Testis (tissue), 3 donors: ENCODE data around the gene WAPL. TPM values are rescaled to one million over a fixed set of nuclear protein-coding genes. Genes with fewer than 3 reads are reported as not detected.

Experiments
- DNase-seq: peaks from one replicate; pipeline ENCODE4 v3.0.0-alpha.2; 2019
- H3K27ac ChIP-seq, 2 donors: fragments of 200-600 bp; sonication (generic); one replicate each; pipeline ENCODE4 v1.5.1; 2019
- H3K27me3 ChIP-seq: fragments of 200-600 bp; sonication (generic); one replicate; pipeline ENCODE4 v1.5.1; 2019
- H3K36me3 ChIP-seq: fragments of 200-600 bp; sonication (generic); one replicate; pipeline ENCODE4 v1.5.1; 2017; ENCODE audit warnings: low read depth; ENCODE audit errors: missing control alignments
- H3K4me1 ChIP-seq: fragments of 200-600 bp; sonication (generic); one replicate; pipeline ENCODE4 v1.5.1; 2019
- H3K4me3 ChIP-seq, 2 donors: fragments of 200-600 bp; sonication (generic); one replicate each; pipeline ENCODE4 v1.5.1; 2017 to 2019
- H3K9me3 ChIP-seq: fragments of 200-600 bp; sonication (generic); one replicate; pipeline ENCODE4 v1.5.1; 2017
- POLR2A ChIP-seq: fragments of 450-650 bp; IDR thresholded peaks from one replicate; pipeline ENCODE4 v1.6.1; 2017; ENCODE audit warnings: antibody characterized with exemption, mild to moderate bottlenecking, moderate library complexity
- WGBS, 2 donors: methylation state at CpG; one replicate each; pipeline ENCODE4 v1.1.5; 2018; 5-methylcytosine and 5-hydroxymethylcytosine counted together
- intact Hi-C: fragments of 100-400 bp; cut with DNase I; formaldehyde crosslinking; loops from one replicate; pipeline ENCODE4 v1.15.1; 2023; ENCODE audit warnings: low total_unique reads
- polyA plus RNA-seq: library from polyadenylated mRNA; stranded (reverse); fragments of 350-450 nt; fragmentation: Illumina TruSeq; extraction: RNeasy Lipid Tissue Mini Kit (QIAGEN cat#74804); gene quantifications from one replicate; pipeline ENCODE4 v1.2.3, GENCODE V29; 2014; ENCODE audit warnings: low read depth, low replicate concordance; ENCODE audit not compliant: insufficient read depth
- total RNA-seq, 2 donors: library from RNA; depleted of rRNA; stranded (reverse); fragments of >200 nt; gene quantifications; one replicate each; pipeline ENCODE4 v1.2.3, GENCODE V29; 2016
- TF ChIP-seq, protein P1 (sequence below), 3 experiments: fragments of 450-650 bp in 2 of 3; fragments of 200-600 bp in 1 of 3; sonication (generic) in 1 of 3; IDR thresholded peaks; one replicate each; pipeline ENCODE4 v1.5.1; 2016 to 2019; ENCODE audit warnings: antibody characterized with exemption in 3 of 3, mild to moderate bottlenecking in 2 of 3, moderate library complexity in 1 of 3

Gene WAPL
- total and polyA plus RNA-seq, 3 donors from 2014 or later, result 65.7 to 89.8 (median 80.8) TPM

DNA sequence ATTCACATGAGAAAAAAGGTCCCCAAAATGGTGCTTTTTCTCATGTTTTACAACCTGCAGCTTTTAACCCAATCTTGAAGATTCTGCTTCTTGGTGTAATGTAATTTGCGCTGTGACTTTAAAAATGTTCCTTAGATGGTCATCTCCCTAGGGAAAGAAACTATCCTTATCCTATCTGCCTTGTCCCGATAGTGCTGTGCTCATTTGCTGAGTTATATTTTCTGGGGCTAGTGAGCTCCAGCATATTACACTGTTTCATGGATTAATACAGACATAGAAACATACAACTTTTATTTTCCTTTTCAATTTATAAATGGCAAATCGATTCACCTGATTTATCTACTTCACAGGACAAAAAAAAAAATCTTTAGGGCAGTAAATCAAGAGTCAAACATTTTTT lies 2.8 kb downstream of the WAPL start:
- H3K4me1 ChIP-seq, result peaks cover 11% of the 10 kb centered on the region
- intact Hi-C loops, result no loop called here
- TF ChIP-seq POLR2A, result no peak
- TF ChIP-seq, protein P1, sequence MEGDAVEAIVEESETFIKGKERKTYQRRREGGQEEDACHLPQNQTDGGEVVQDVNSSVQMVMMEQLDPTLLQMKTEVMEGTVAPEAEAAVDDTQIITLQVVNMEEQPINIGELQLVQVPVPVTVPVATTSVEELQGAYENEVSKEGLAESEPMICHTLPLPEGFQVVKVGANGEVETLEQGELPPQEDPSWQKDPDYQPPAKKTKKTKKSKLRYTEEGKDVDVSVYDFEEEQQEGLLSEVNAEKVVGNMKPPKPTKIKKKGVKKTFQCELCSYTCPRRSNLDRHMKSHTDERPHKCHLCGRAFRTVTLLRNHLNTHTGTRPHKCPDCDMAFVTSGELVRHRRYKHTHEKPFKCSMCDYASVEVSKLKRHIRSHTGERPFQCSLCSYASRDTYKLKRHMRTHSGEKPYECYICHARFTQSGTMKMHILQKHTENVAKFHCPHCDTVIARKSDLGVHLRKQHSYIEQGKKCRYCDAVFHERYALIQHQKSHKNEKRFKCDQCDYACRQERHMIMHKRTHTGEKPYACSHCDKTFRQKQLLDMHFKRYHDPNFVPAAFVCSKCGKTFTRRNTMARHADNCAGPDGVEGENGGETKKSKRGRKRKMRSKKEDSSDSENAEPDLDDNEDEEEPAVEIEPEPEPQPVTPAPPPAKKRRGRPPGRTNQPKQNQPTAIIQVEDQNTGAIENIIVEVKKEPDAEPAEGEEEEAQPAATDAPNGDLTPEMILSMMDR (IDR thresholded peaks at IDR 0.05), result no peak

DNA sequence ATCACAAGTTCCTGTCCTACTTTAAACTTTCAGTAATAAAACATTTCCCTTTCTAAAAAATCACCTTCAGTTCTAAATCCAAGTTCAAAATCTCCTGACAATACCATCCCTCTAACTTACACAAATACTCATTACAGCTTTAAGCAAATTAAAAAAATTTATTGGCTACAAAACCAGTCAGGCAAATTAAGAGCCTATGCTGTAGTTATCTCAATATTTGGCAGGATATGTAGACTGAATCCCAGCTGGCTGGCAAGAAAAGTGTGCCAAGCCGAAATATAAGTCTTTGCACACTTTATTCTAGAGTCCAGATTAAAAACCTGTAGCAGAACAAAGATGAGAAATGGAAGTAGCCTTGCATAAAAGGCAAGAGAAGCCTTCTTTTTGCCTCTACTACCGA lies 9.5 kb downstream of the WAPL start:
- no peaks in the 10 kb centered on the region for H3K27me3 ChIP-seq
- no peak for TF ChIP-seq POLR2A
- TF ChIP-seq, protein P1 (IDR thresholded peaks at IDR 0.05), result no peak
- no peaks in the 10 kb centered on the region for H3K36me3 ChIP-seq
- WGBS, 2 donors, result 31 to 65% methylated on average over 2 of the region's 2 CpGs
- H3K27ac ChIP-seq, result no peak overlapping the region
- no peak for DNase-seq
- intact Hi-C loops, result no loop called here
- no peaks in the 10 kb centered on the region for H3K4me1 ChIP-seq
- no peaks in the 10 kb centered on the region for H3K9me3 ChIP-seq
- H3K4me3 ChIP-seq, result no peak overlapping the region

More for the DNA sequence above, 2.8 kb downstream of the WAPL start:
- H3K36me3 ChIP-seq, result no peaks in the 10 kb centered on the region
- no peaks in the 10 kb centered on the region for H3K9me3 ChIP-seq
- 55 to 57% methylated on average over 3 of the region's 3 CpGs for WGBS, 2 donors
- H3K4me3 ChIP-seq, result no peak overlapping the region
- no peak overlapping the region for H3K27ac ChIP-seq
- no peaks in the 10 kb centered on the region for H3K27me3 ChIP-seq
- DNase-seq, result no peak

DNA sequence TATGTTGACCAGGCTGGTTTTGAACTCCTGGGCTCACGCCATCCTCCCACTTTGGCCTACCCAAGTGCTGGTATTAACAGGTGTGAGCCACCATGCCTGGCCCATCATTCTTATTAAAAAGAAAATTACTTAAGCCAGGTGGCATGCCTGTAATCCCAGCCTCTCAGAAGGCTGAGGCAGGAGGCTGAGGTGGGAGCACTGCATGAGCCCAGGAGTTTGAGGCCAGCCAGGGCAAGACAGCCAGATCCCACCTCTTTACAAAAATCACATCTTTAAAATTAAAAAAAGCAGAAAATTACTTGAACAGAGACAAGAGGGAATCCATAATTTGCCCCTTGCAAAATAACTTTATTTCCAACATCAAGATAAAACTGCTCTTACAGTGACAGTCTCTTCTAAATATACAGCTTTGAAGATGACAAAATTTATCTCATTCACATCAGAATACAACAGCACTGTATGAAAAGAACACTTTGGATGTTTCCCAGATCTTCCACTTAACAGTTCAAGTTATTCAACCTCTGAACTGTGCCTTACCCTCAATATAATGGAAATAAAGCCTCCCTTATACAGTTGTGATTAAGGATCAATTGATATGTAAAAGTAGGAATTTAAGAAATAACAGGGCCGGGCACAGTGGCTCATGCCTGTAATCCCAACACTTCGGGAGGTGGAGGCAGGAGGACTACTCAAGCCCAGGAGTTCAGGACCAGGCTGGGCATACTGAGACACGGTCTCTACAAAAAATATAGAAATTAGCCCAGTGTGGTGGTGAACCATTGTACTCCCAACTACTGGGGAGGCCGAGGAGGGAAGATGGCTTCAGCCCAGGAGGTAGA lies 10.3 kb downstream of the WAPL start:
- Histone ChIP-seq H3K4me1 (peaks cover 4% of the 10 kb centered on the region), H3K9me3 (no peaks in the 10 kb centered on the region), H3K36me3 (no peaks in the 10 kb centered on the region), H3K27ac (no peak overlapping the region), H3K27me3 (no peaks in the 10 kb centered on the region), H3K4me3 (no peak overlapping the region)
- 89% methylated on average over 5 of the region's 5 CpGs for WGBS, 2 donors
- DNase-seq, result no peak
- TF ChIP-seq, protein P1 (IDR thresholded peaks at IDR 0.05), result no peak
- intact Hi-C loops, result no loop called here

DNA sequence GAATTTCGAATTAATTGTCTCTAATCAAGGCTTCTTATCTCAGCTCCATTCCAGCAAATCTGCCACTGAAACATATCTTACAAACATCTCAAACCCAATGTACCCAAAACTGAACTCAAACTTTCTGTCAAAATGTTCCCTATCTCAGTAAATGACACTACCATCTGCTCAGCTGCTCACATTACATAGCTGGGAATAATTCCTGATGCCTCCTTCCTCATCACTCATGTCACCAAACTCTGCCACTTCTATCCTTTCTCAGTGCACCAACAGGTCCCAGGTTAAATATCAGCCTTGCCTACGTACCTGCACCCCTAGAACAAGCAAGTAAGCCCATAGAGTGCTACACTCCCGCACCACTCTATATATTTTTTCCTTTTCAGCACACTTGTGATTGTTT lies 12.4 kb downstream of the WAPL start:
- intact Hi-C loops, result no loop called here
- Histone ChIP-seq H3K9me3 (no peaks in the 10 kb centered on the region), H3K36me3 (no peaks in the 10 kb centered on the region), H3K27ac (no peak overlapping the region), H3K4me3 (no peak overlapping the region), H3K4me1 (peaks cover 4% of the 10 kb centered on the region), H3K27me3 (no peaks in the 10 kb centered on the region)
- 88 to 91% methylated on average over 3 of the region's 3 CpGs for WGBS, 2 donors
- DNase-seq, result no peak
- no peak for TF ChIP-seq POLR2A
- TF ChIP-seq, protein P1 (IDR thresholded peaks at IDR 0.05), result no peak

DNA sequence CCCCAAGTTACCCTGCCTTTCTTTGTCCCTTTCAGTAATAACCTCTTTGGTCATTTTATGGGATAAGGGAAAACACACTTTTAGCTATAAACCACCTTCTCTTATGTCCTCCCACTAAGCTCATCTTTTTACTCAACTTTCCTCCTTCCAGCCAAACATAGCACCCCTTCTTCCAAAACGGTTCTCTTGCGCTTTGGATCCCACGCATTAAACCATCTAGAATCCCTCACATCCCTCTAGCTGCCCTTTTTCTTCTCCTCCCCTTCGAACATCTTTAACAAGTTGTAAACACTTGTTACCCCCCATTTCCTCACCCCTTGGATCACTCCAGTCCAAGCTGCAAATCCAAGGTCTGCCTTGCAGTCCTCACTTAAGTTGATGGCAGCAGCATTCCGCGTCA lies 13.4 kb downstream of the WAPL start:
- TF ChIP-seq, protein P1 (IDR thresholded peaks at IDR 0.05), result no peak
- TF ChIP-seq POLR2A, result no peak
- no peak overlapping the region for H3K4me3 ChIP-seq
- no peaks in the 10 kb centered on the region for H3K9me3 ChIP-seq
- 90 to 91% methylated on average over 6 of the region's 6 CpGs for WGBS, 2 donors
- DNase-seq, result no peak
- no peaks in the 10 kb centered on the region for H3K36me3 ChIP-seq
- H3K27ac ChIP-seq, result no peak overlapping the region
- peaks cover 4% of the 10 kb centered on the region for H3K4me1 ChIP-seq
- no peaks in the 10 kb centered on the region for H3K27me3 ChIP-seq
- intact Hi-C loops, result no loop called here
